GM21723 (cell line): Measurements from ENCODE around the gene PGAM2.

ENCODE experiments used
- ATAC-seq: cut with Tn5 transposase; IDR thresholded peaks from one replicate; pipeline ENCODE4 v1.9.1; 2021; ENCODE audit warnings: mild to moderate bottlenecking, moderate library complexity; ENCODE audit not compliant: unreplicated experiment

PGAM2 gene

DNA sequence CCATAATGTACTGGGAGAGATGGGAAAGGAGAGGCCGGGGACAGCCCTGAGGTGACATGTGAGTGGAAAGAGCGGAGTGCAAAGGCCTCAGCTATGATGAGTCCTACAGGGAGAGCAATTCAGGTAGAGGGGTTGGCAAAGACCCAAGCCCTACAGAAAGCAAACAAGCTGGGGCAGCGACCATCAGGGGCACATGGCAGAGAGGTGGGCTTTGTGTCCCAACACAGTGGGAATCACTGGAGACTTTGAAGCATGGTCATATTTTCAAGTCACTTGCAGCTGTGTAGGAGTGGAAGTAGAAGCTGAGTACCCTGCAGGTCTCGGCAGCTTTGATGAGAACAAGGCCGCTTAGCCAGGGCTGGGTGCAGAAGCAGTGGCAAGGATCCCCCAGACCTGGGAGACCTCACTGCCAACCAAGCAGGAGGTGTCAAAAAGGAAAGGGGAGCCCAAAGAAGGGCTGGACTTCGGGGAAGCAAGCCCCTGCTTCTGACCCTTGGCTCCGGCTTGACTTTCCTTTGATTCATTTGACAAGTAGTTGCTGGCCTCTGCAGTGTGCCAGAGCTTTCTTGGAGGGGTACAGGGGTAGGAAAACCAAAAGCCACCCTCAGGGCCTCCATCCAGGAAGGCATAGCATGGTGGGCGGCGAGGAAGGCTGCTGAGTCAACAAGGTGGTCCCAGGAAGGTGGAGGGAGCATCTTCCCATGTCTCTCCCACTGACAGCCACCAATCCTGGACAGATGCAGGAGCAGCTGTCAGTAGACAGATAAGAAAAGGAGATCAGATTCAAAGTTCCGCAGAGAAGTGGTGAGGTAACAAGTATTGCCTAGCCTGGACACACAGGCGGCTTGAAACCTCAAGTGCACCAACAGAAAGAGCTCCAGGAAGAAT lies 1.9 kb upstream of the PGAM2 start:
- ATAC-seq, result no peak

DNA sequence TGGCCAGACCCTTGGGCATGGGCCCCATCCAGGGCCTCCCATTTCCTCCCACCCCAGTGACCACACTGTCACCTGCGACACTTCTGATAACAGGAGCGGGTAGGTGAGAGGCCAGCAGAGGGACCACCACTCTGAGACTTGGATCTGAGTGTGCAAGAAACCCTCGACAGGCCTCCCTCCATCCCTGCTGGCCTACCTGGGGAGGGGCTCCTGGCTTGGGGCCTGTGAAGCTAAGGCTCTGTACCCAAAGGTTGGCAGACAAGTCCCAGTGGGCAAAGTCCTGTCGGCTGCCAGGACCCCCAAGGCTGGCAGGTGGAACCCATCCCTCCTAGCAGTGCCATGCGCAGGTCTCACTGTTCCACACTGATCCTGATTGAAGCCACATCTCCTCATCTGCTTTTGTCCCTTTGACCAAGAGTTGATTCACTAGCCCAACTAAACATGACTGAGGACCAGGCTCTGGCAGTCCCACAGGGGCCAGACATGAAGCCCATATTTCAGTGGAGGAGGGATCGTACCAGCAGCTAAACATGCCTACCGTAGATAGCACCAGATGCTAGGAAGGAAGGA lies 1.2 kb upstream of the PGAM2 start:
- no peak for ATAC-seq

DNA sequence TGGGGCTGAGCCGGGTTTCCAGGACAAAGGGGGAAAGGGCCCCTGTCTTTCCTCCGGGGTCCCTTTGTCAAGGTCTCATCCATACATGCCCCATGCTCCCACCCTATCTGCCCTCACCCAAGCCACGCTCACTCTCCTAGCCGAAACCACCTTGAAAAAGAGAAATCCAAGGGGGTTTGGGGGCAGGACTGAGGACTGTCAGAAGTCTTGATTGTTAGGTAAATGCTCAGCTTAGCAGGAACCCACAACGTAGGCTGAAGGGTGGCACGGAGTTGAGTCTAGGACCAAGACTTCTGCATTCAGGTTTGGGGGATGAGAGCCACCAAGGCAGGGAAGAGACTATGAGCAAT lies 719 bp upstream of the PGAM2 start:
- no peak for ATAC-seq

GRCh38 chr7:44064791-44065430 lies 456 bp downstream of the PGAM2 start:
- ATAC-seq, result no peak

- no peak for ATAC-seq
Observed at GRCh38 chr7:44063894-44064651, 1.3 kb downstream of the PGAM2 start.

DNA sequence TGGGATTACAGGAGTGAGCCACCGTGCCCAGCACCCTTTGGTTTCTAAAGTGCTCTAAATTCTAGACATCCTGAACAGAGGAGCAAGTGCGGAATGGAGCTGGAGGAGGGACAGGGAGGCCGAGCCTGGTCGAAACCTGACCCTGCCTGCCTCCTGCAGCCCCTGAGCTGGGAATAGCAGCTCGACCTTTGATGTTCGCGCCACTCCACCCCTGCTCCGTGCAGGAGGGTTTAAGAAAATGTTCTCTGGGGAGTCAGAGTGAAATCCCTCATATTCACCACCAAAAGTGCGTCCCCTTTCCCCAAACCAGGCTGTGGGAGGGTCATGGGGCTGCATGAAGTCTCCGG lies 1.8 kb downstream of the PGAM2 start:
- no peak for ATAC-seq

GRCh38 chr7:44062903-44063295 lies 2.5 kb downstream of the PGAM2 start:
- ATAC-seq, result no peak

DNA sequence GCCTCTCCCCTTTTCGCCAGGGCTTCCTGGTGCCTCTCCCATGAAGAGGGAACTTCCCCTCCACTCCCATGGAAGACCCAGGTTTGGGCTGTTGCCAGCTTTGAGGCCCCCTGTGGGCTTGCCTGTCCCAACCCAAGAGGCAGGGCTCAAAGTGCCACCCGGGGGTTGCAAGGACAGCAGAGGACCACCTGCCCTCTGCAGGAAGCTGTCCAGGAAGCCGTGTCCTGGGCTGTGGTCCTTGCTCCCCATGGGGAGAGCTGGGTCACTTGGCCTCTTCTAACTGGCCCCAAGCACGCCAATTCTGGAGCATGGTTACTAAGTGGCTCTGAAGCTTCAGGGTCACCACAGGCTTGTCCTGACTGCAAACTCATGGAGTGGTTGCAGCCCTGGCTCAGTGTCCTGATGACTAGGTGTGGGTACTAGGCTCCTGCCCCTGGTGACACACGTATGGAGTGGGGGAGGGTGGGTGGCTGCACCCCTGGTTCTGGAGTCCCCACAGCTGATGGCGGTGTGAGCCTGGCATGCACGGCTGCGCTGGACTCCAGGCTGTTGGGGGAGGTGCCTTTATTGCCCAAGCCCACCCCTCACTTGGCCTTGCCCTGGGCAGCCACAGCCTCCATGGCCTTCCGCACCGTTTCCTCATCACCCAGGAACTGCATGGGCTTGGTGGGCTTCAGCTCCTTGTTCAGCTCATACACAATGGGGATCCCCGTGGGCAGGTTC lies 3.0 kb downstream of the PGAM2 start:
- ATAC-seq, result no peak

GRCh38 chr7:44061645-44062179 lies 3.7 kb downstream of the PGAM2 start:
- ATAC-seq, result no peak

DNA sequence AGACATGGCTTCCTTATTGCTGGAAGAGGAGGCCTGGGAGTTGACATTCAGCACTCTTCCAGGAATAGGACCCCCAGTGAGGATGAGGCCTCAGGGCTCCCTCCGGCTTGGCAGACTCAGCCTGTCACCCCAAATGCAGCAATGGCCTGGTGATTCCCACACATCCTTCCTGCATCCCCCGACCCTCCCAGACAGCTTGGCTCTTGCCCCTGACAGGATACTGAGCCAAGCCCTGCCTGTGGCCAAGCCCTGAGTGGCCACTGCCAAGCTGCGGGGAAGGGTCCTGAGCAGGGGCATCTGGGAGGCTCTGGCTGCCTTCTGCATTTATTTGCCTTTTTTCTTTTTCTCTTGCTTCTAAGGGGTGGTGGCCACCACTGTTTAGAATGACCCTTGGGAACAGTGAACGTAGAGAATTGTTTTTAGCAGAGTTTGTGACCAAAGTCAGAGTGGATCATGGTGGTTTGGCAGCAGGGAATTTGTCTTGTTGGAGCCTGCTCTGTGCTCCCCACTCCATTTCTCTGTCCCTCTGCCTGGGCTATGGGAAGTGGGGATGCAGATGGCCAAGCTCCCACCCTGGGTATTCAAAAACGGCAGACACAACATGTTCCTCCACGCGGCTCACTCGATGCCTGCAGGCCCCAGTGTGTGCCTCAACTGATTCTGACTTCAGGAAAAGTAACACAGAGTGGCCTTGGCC lies 4.3 kb downstream of the PGAM2 start:
- ATAC-seq, result no peak

- ATAC-seq, result no peak
Observed at GRCh38 chr7:44060091-44060947, 5.0 kb downstream of the PGAM2 start.

- ATAC-seq, result peak; percentile 53
Observed at GRCh38 chr7:44059219-44060090, 5.9 kb downstream of the PGAM2 start.

DNA sequence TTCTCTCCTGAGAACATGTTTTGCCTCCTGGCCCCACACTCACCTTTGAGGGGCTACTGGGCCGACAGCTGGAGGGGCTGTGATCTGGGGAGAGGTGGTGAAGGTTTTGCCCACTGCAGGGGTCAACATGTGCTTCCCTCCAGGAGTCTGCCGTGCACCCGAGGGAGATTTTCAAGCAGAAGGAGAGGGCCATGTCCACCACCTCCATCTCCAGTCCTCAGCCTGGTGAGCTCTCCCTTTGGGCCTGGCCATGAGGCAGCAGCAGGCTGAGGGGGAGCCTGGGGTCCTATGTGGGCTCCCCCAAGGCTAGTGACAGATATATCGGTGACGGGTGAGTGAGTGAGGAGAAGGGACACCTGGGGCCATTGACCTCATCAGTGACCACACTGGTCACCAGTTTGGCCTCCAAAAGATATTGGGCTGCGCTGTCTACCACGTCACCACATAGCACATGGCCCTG lies 6.6 kb downstream of the PGAM2 start:
- peak; percentile 19 for ATAC-seq

DNA sequence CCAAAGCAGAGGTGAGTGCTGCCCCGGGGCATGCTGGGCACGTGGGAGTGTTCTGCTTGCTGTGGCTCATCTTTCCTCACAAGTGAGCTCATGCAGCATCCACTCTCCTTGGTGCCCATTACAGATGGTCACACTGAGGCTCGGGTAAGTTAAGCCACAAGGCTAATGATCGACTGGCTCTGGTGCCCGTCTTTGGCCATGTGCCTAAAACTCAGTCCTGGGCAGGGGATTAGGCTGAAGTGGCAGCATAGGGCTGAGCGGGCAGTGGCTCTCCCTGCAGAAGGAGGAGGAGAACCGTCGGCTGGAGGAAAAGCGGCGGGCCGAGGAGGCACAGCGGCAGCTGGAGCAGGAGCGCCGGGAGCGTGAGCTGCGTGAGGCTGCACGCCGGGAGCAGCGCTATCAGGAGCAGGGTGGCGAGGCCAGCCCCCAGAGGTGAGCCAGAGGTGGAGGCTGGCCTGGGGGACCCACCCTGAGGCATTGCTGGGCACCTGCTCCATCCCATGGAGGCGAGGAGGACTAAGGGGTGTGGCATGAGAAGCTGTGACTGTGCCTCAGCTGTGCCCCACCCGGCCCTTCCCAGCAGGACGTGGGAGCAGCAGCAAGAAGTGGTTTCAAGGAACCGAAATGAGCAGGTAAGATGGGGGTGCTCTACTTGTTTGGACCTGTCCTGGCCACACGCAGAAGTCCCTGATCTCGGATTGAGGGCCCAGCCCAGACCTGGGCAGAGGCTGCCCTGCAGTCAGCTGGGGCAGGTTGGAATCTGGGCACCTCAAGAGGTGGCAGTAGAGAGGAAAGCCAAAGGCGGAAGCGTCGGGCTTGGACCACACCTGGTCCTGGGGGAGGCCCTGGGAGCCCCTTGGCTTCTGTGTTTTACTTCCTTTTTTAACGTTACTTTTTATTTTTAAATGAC lies 7.3 kb downstream of the PGAM2 start:
- peak; percentile 44 for ATAC-seq

DNA sequence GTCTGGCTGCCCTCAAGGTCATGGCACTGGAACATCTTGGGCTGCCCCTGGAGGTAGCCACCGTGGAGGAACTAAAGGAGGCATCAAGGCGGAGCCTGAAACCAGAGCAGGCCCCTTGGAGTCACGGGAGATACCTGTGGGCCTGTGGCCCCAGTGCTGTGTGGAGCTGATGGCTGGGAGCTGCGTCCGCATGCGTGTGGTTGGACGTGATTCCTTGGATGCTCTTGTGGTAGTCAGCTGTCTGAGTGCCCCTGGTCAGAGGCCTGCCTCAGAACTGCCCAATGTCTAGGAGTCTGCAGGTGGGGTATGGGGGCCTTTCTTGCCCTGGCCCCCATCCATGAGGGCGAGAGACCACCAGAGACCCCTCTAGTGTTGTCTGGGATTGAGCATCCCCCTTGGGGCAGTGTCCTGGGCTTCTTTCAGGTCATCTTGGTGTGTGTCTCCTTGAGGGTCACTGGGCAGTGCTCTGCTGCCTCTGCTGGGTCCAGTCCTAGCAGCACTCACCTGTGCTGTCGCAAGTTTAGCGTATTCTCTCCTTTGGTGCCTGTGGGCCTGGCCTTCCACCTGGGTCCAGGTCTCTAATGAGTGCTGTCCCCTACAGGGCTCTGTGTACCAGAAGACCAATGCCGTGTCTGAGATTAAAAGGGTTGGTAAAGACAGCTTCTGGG lies 8.1 kb downstream of the PGAM2 start:
- no peak for ATAC-seq

DNA sequence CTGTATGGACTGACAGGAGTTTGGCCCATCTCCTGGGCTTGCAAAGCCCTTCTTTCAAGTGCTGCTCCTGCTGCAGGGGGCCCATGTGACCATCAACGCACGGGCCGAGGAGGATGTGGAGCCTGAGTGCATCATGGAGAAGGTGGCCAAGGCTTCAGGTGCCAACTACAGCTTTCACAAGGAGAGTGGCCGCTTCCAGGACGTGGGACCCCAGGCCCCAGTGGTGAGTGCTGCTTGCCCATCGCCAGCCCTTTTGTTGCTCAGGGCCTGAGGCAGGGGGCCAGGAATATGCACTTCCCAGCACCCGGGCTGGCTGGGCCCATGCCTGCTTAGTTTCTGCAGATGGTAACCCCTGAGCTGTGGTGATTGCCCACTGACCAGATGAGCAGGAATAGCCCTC lies 8.7 kb downstream of the PGAM2 start:
- no peak for ATAC-seq
